ENCODE data around the gene TSGA10.
A peak's percentile ranks its signal among the peaks of the same experiment; 100 is the strongest.
"Not testable (repeated sequence)": the region's sequence is repeated elsewhere in the genome, so short reads cannot be mapped to it uniquely, and the experiment has no call there.

Gene TSGA10

GRCh38 chr2:99067871-99068625, 86.7 kb downstream of the TSGA10 start:
- DNase-seq: no peak

- peak in 1 of 2 experiments; percentile 63 for DNase-seq
These were observed 88.4 kb downstream of the TSGA10 start for GRCh38 chr2:99066075-99066958.

- DNase-seq: not testable (repeated sequence)
These were observed 105.6 kb downstream of the TSGA10 start for GRCh38 chr2:99049187-99049586.

DNA sequence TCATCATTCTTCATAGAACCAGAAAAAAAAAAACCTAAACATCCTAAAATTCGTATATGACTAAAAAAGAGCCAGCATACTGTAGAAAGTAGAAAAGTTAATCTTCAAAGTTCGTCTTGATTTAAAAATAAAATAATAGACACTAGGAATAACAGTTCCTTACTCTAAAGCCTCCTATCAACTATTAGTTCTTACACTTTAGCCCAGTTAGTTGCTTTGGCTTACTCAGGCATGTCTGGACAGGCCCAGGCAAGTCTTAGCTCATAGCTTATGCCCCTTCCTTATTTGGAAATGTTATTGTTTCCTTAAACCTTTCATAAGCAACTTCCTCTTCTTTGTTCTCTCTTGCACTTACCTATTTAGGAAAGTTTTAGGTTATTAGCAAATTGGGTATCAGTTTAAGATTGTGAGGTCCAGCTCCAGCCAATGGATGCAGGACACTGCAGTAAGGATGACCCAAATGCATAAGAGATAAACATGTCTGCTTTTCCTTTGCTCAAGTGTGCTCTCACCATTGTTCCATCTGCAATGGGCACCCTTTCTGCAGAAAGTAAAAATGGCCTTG, 113.9 kb downstream of the TSGA10 start:
- not testable (repeated sequence) for DNase-seq

GRCh38 chr2:99035920-99036319, 118.8 kb downstream of the TSGA10 start:
- no peak for DNase-seq

GRCh38 chr2:99032786-99033185, 122.0 kb downstream of the TSGA10 start:
- DNase-seq: no peak

DNA sequence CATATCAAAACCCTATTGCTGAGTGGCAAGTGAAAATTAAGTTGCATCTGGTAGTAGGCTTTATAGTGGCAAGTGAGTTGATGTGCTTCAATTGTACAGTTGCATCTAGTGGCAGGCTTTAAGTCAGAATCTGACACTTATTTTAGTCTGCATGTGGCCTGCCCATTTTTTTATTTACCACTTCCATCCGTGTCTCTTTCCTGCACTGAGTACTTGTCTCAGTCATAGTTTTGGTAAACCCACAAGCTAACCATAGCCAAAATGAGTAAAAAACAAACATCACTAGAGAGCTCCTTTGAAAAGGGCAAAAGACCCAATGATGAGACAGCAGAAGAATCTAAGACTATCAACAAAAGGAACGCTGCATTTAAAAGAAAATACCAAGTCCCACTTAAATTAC, 122.7 kb downstream of the TSGA10 start:
- DNase-seq: no peak

- no peak for DNase-seq
These were observed 123.3 kb downstream of the TSGA10 start for GRCh38 chr2:99031481-99031880.

- no peak for DNase-seq
These were observed 126.2 kb downstream of the TSGA10 start for GRCh38 chr2:99028558-99028957.

DNA sequence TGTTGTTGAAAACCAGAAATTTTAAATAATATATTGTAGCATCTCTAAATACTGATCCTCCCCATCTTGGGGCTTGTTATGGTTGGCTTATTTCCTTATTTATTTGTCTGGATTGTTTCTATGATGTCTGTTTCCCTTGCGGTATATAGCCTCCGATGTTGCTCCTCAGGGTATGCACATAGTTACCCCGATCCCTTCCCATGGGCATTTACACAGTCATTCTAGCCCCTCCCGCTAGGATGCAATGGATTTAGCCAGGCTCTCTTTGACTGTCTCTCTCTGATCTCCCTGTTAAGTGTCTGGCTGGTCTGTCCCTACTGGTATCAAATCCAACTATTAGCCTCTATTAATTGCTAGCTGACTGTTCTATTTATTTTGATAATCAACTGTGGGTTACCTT, 126.9 kb downstream of the TSGA10 start:
- DNase-seq: no peak

GRCh38 chr2:99000708-99001107, 154.0 kb downstream of the TSGA10 start:
- no peak for DNase-seq

DNA sequence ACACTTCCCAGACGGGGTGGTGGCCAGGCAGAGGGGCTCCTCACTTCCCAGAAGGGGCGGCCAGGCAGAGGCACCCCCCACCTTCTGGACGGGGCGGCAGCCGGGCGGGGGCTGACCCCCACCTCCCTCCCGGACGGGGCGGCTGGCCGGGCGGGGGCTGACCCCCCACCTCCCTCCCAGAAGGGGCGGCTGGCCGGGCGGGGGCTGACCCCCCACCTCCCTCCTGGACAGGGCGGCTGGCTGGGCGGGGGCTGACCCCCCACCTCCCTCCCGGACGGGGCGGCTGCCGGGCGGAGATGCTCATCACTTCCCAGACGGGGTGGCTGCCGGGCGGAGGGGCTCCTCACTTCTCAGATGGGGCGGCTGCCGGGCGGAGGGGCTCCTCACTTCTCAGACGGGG, 166.0 kb downstream of the TSGA10 start:
- not testable (repeated sequence) for DNase-seq

DNA sequence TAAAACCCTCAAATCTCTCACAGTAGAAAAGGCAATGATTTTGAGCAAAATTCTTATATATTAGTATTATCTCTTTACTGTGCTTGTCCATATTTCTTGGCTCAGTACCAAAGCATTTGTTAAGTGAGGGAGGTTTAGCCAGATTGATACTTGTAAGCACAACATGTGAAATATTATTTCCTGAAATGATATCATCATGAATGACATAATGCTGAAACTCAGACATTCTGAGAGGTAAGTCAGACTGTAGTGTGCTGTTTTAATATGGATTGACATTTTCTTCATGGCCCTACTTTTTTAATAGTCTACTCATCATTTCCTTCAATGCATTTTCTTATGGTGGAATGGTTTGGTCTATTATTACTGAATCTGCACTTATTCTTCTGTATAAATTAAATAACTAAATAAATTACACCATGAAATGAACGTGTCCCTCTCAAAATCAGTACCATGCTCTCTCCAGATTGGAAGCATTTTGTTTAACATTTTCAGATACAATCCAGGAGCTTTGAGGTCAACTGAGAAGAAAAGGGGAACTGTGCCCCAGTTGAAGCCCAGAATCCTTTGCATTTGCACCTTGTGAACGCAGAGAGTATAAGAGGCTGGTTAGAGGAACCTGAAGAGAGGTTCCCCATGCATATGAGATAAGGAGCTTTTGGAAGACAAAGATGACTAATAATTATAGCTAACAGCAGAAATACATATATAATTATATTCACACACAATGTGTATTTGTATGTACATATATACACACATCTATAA, 168.7 kb downstream of the TSGA10 start:
- DNase-seq: no peak

DNA sequence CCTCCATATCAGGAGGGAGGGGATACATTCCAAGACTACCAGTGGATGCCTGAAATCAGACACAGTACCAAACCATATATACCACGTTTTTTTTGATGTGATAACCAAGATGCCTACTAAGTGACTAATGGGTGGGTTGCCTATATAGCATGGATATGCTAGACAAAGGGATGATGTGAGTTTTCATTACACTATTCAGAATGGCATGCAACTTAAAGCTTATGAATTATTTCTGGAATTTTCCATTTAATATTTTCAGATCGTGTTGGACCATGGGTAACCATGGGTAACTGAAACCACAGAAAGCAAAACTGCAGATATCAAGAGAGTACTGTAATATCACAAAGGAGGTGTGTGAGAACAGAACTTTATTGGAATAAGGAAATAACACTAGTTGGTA, 179.1 kb downstream of the TSGA10 start:
- no peak for DNase-seq

- DNase-seq: no peak
These were observed 182.1 kb downstream of the TSGA10 start for GRCh38 chr2:98972582-98973167.

- DNase-seq: peak; percentile 18 to 60
These were observed 194.8 kb downstream of the TSGA10 start for GRCh38 chr2:98959810-98960507.

DNA sequence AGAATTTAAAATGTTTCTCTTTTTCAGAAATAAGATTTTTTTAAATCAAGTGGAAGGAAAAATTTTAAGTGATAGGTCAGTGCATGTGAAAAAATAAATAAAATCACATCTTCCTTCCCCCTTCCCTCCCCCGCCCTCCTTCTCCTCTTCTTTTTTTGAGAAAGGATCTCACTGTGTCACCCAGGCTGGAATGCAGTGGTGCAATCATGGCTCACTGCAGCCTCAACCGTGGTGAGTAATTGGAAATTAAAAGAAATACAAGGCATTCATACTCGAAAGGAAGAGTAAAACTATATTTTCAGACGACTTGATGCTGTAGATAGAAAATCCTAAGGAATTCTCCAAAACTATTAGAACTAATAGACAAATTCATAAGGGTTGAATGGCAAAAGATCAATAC, 201.8 kb downstream of the TSGA10 start:
- no peak for DNase-seq

GRCh38 chr2:98948956-98949739, 205.6 kb downstream of the TSGA10 start:
- no peak for DNase-seq

DNA sequence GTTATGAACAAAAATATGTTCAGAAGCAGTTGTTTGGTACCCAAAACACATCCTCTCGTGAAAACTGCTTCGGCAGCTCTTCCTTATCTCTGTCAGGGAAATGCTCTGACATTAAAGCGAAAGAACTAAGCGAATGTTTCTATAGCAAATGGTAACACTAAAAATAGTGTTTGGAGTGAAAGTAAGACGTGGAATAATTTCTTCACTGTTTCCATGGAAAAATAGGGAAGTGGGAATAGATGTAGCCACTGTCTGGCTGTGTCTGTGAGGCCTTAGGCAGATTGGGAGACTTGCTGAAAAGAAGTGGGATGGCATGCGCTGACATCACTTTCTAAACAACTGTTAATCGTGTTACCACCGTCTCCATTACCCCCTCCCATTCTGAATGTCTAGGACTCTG, 207.2 kb downstream of the TSGA10 start:
- DNase-seq: no peak
